AG04450 (cell line): ENCODE data around the gene KRT32. TPM values are rescaled to one million over a fixed set of nuclear protein-coding genes. Genes with fewer than 3 reads are reported as not detected.

Experiments used
- CTCF ChIA-PET: fragments of 300-600, 350-600 bp; formaldehyde crosslinking; extraction: SDS; loops from one replicate; lab custom pipeline; 2022; ENCODE audit warnings: antibody characterized with exemption, inconsistent platforms; lab: Charles Lee
- POLR2A ChIA-PET: fragments of 350-600 bp; formaldehyde crosslinking; extraction: SDS; loops from one replicate; lab custom pipeline; 2021; ENCODE audit warnings: antibody characterized with exemption, inconsistent platforms; lab: Yijun Ruan, JAX
- DNase-seq: peaks from one replicate; pipeline ENCODE4 v3.0.0-alpha.2; 2011; ENCODE audit warnings: low read depth, low spot score
- H3K27ac ChIP-seq: one replicate; pipeline ENCODE4 v1.5.1; 2012; ENCODE audit warnings: low read depth, low read length, control low read depth
- H3K27me3 ChIP-seq: one replicate; pipeline ENCODE4 v1.6.0; 2012; ENCODE audit warnings: low read length; ENCODE audit not compliant: control insufficient read depth, insufficient read depth
- H3K4me3 ChIP-seq: 2 replicates; pipeline ENCODE4 v1.5.1; 2011; ENCODE audit warnings: mild to moderate bottlenecking, low read depth, low read length, control low read depth
- H3K9me3 ChIP-seq: 2 replicates; pipeline ENCODE4 v1.5.1; 2012; ENCODE audit warnings: low read length; ENCODE audit not compliant: control insufficient read depth, insufficient read depth
- CTCF ChIP-seq: IDR thresholded peaks from 2 replicates; pipeline ENCODE4 v1.5.1; 2011; ENCODE audit warnings: low read depth, low read length, control low read depth, inconsistent platforms
- polyA minus RNA-seq: library from RNA; depleted of rRNA, polyadenylated mRNA; stranded (reverse); fragments of >200 nt; gene quantifications from 2 replicates; pipeline ENCODE4 v1.2.3, GENCODE V29; 2011; rRNA and poly(A)+ RNA removed
- polyA plus RNA-seq: library from polyadenylated mRNA; depleted of rRNA; stranded (reverse); fragments of >200 nt; gene quantifications from 2 replicates; pipeline ENCODE4 v1.2.3, GENCODE V29; 2011; rRNA removed

The KRT32 gene
- polyA plus RNA-seq (0.09 and 0.14 TPM in 2 replicates), polyA minus RNA-seq (not detected in 2 replicates)

- ChIA-PET CTCF (interaction anchor here (0.6 kb wide), 1 partner anchor 196 kb away, joined by 4 read pairs; no protein-coding TSS in a partner anchor), POLR2A (no interaction called here)
- Histone ChIP-seq H3K27ac (no peak within 1 kb of the TSS), H3K4me3 (no peak within 1 kb of the TSS), H3K9me3 (peaks cover 19% of the 10 kb centered on the region), H3K27me3 (peaks cover 9% of the 10 kb centered on the region)
- no peak for DNase-seq
- no peak for TF ChIP-seq CTCF
Observed at GRCh38 chr17:41466988-41467387, at the start of gene KRT32. Gene KRT32, minus strand, starts transcription at chr17:41467386. Its CDS starts 61 bp downstream, at chr17:41467325.

GRCh38 chr17:41516830-41517283, 49.7 kb upstream of the KRT32 start:
- CTCF ChIA-PET: interaction anchor here (0.6 kb wide), 1 partner anchor 132 kb away, joined by 7 read pairs; no protein-coding TSS in a partner anchor
- no peak for DNase-seq
- H3K27me3 ChIP-seq: no peaks in the 10 kb centered on the region
- POLR2A ChIA-PET: no interaction called here
- H3K4me3 ChIP-seq: no peak overlapping the region
- TF ChIP-seq CTCF: no peak
- H3K9me3 ChIP-seq: no peaks in the 10 kb centered on the region
- H3K27ac ChIP-seq: no peak overlapping the region

GRCh38 chr17:41516147-41516829, 49.1 kb upstream of the KRT32 start:
- DNase-seq: no peak
- ChIA-PET CTCF (interaction anchor here (0.6 to 2.6 kb wide), 2 partner anchors 33 to 132 kb away, joined by 7 to 9 read pairs; no protein-coding TSS in a partner anchor), POLR2A (no interaction called here)
- no peak for TF ChIP-seq CTCF
- Histone ChIP-seq H3K27me3 (no peaks in the 10 kb centered on the region), H3K4me3 (no peak overlapping the region), H3K9me3 (no peaks in the 10 kb centered on the region), H3K27ac (no peak overlapping the region)

- ChIA-PET POLR2A (no interaction called here), CTCF (no interaction called here)
- no peak overlapping the region for H3K27ac ChIP-seq
- H3K4me3 ChIP-seq: no peak overlapping the region
- no peak for TF ChIP-seq CTCF
- no peaks in the 10 kb centered on the region for H3K9me3 ChIP-seq
- H3K27me3 ChIP-seq: peaks cover 2% of the 10 kb centered on the region
- DNase-seq: no peak
Observed at GRCh38 chr17:41513168-41513547, 46.0 kb upstream of the KRT32 start.

GRCh38 chr17:41512546-41513167, 45.5 kb upstream of the KRT32 start:
- Histone ChIP-seq H3K27me3 (peaks cover 2% of the 10 kb centered on the region), H3K4me3 (no peak overlapping the region), H3K27ac (no peak overlapping the region), H3K9me3 (no peaks in the 10 kb centered on the region)
- ChIA-PET CTCF (interaction anchor here (0.9 kb wide), 1 partner anchor 136 kb away, joined by 3 read pairs; no protein-coding TSS in a partner anchor), POLR2A (no interaction called here)
- DNase-seq: no peak
- TF ChIP-seq CTCF: no peak
